C4-2B (cell line): ENCODE data around the gene OLFML2B.

ENCODE experiments used
- ZFX ChIP-seq: fragments of 450-650 bp; IDR thresholded peaks from 2 replicates; pipeline ENCODE4 v1.6.1; 2017
- TF ChIP-seq, protein P1 (sequence below): fragments of 450-650 bp; conservative IDR thresholded peaks from 2 replicates; pipeline ENCODE4 v1.5.1; 2017; ENCODE audit warnings: mild to moderate bottlenecking

- TF ChIP-seq, protein P1, sequence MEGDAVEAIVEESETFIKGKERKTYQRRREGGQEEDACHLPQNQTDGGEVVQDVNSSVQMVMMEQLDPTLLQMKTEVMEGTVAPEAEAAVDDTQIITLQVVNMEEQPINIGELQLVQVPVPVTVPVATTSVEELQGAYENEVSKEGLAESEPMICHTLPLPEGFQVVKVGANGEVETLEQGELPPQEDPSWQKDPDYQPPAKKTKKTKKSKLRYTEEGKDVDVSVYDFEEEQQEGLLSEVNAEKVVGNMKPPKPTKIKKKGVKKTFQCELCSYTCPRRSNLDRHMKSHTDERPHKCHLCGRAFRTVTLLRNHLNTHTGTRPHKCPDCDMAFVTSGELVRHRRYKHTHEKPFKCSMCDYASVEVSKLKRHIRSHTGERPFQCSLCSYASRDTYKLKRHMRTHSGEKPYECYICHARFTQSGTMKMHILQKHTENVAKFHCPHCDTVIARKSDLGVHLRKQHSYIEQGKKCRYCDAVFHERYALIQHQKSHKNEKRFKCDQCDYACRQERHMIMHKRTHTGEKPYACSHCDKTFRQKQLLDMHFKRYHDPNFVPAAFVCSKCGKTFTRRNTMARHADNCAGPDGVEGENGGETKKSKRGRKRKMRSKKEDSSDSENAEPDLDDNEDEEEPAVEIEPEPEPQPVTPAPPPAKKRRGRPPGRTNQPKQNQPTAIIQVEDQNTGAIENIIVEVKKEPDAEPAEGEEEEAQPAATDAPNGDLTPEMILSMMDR: no peak
- no peak for TF ChIP-seq ZFX
Measured at GRCh38 chr1:161953256-161953920, 70.3 kb downstream of the OLFML2B start.
